Lower leg skin (tissue), 3 donors: ENCODE data around the gene CDC20.

Experiments
- POLR2A ChIP-seq, 2 donors: fragments of 450-650 bp; IDR thresholded peaks; one replicate each; pipeline ENCODE4 v1.6.1; 2016 to 2017; ENCODE audit warnings: antibody characterized with exemption in 2 of 2, mild to moderate bottlenecking in 1 of 2, moderate library complexity in 1 of 2
- TF ChIP-seq, protein P1 (sequence below), 3 donors: fragments of 450-650 bp; IDR thresholded peaks; one replicate each; pipeline ENCODE4 v1.5.1; 2016; ENCODE audit warnings: antibody characterized with exemption in 3 of 3, mild to moderate bottlenecking in 3 of 3, moderate library complexity in 2 of 3

DNA sequence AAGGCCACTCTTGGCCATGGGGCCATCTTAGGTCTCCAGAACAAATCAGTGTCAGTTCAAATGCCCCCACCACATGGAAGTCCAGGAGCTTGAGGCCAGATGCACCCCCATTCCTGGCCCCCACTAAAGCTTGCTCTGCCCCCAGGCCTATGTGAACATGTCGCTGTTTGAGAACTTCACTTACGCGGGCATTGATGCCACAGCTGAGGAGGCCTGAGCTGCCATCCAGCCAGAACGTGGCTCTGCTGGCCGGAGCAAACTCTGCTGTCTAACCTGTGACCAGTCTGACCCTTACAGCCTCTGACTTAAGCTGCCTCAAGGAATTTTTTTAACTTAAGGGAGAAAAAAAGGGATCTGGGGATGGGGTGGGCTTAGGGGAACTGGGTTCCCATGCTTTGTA, 36.3 kb upstream of the CDC20 start:
- TF ChIP-seq, protein P1, sequence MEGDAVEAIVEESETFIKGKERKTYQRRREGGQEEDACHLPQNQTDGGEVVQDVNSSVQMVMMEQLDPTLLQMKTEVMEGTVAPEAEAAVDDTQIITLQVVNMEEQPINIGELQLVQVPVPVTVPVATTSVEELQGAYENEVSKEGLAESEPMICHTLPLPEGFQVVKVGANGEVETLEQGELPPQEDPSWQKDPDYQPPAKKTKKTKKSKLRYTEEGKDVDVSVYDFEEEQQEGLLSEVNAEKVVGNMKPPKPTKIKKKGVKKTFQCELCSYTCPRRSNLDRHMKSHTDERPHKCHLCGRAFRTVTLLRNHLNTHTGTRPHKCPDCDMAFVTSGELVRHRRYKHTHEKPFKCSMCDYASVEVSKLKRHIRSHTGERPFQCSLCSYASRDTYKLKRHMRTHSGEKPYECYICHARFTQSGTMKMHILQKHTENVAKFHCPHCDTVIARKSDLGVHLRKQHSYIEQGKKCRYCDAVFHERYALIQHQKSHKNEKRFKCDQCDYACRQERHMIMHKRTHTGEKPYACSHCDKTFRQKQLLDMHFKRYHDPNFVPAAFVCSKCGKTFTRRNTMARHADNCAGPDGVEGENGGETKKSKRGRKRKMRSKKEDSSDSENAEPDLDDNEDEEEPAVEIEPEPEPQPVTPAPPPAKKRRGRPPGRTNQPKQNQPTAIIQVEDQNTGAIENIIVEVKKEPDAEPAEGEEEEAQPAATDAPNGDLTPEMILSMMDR (IDR thresholded peaks at IDR 0.05) = no peak
- no peak for TF ChIP-seq POLR2A (IDR thresholded peaks at IDR 0.05)
